ENCODE measurements around the gene LOXHD1.

The LOXHD1 gene

GRCh38 chr18:46588971-46589660 is 67.9 kb downstream of the LOXHD1 start:
- no peaks in the 10 kb centered on the region for H3K36me3 Mint-ChIP-seq (ENCODE audit: low read depth)
- no peaks in the 10 kb centered on the region for H3K4me1 Mint-ChIP-seq (ENCODE audit: low read depth)
- H3K4me3 Mint-ChIP-seq: no peak overlapping the region
- no peaks in the 10 kb centered on the region for H3K9me3 Mint-ChIP-seq
- H3K27ac Mint-ChIP-seq: no peak overlapping the region
- H3K27me3 Mint-ChIP-seq (ENCODE audit: low read depth): peaks cover 24% of the 10 kb centered on the region

GRCh38 chr18:46587600-46587999 is 69.4 kb downstream of the LOXHD1 start:
- Mint-ChIP-seq H3K27me3 (ENCODE audit: low read depth) (peaks cover 22% of the 10 kb centered on the region), H3K27ac (no peak overlapping the region), H3K9me3 (no peaks in the 10 kb centered on the region), H3K4me1 (ENCODE audit: low read depth) (no peaks in the 10 kb centered on the region), H3K4me3 (no peak overlapping the region), H3K36me3 (ENCODE audit: low read depth) (no peaks in the 10 kb centered on the region)

GRCh38 chr18:46583711-46584110 is 73.3 kb downstream of the LOXHD1 start:
- Mint-ChIP-seq H3K9me3 (peaks cover 20% of the 10 kb centered on the region), H3K27me3 (ENCODE audit: low read depth) (peaks cover 21% of the 10 kb centered on the region), H3K36me3 (ENCODE audit: low read depth) (no peaks in the 10 kb centered on the region), H3K4me1 (ENCODE audit: low read depth) (no peaks in the 10 kb centered on the region), H3K4me3 (no peak overlapping the region), H3K27ac (no peak overlapping the region)

GRCh38 chr18:46581648-46582047 is 75.4 kb downstream of the LOXHD1 start:
- Mint-ChIP-seq H3K4me1 (ENCODE audit: low read depth) (no peaks in the 10 kb centered on the region), H3K27me3 (ENCODE audit: low read depth) (peaks cover 21% of the 10 kb centered on the region)

GRCh38 chr18:46578987-46579386 is 78.0 kb downstream of the LOXHD1 start:
- H3K27me3 Mint-ChIP-seq (ENCODE audit: low read depth): peaks cover 18% of the 10 kb centered on the region
- no peak overlapping the region for H3K27ac Mint-ChIP-seq
- H3K36me3 Mint-ChIP-seq (ENCODE audit: low read depth): no peaks in the 10 kb centered on the region
- no peak overlapping the region for H3K4me3 Mint-ChIP-seq
- H3K4me1 Mint-ChIP-seq (ENCODE audit: low read depth): no peaks in the 10 kb centered on the region
- peaks cover 20% of the 10 kb centered on the region for H3K9me3 Mint-ChIP-seq

More at GRCh38 chr18:46581648-46582047, 75.4 kb downstream of the LOXHD1 start:
- H3K4me3 Mint-ChIP-seq: no peak overlapping the region
- H3K36me3 Mint-ChIP-seq (ENCODE audit: low read depth): no peaks in the 10 kb centered on the region
- H3K9me3 Mint-ChIP-seq: peaks cover 20% of the 10 kb centered on the region
- H3K27ac Mint-ChIP-seq: no peak overlapping the region

- Mint-ChIP-seq H3K27me3 (ENCODE audit: low read depth) (peaks cover 13% of the 10 kb centered on the region), H3K9me3 (peaks cover 20% of the 10 kb centered on the region), H3K27ac (no peak overlapping the region), H3K4me1 (ENCODE audit: low read depth) (no peaks in the 10 kb centered on the region), H3K36me3 (ENCODE audit: low read depth) (no peaks in the 10 kb centered on the region), H3K4me3 (no peak overlapping the region)
These were observed 79.5 kb downstream of the LOXHD1 start for GRCh38 chr18:46577546-46577945.

GRCh38 chr18:46575851-46576250 is 81.2 kb downstream of the LOXHD1 start:
- no peaks in the 10 kb centered on the region for H3K4me1 Mint-ChIP-seq (ENCODE audit: low read depth)
- no peaks in the 10 kb centered on the region for H3K36me3 Mint-ChIP-seq (ENCODE audit: low read depth)
- no peak overlapping the region for H3K4me3 Mint-ChIP-seq
- H3K27ac Mint-ChIP-seq: no peak overlapping the region
- peaks cover 7% of the 10 kb centered on the region for H3K9me3 Mint-ChIP-seq
- H3K27me3 Mint-ChIP-seq (ENCODE audit: low read depth): no peaks in the 10 kb centered on the region

GRCh38 chr18:46574743-46575115 is 82.3 kb downstream of the LOXHD1 start:
- Mint-ChIP-seq H3K36me3 (ENCODE audit: low read depth) (no peaks in the 10 kb centered on the region), H3K27me3 (ENCODE audit: low read depth) (no peaks in the 10 kb centered on the region), H3K4me1 (ENCODE audit: low read depth) (no peaks in the 10 kb centered on the region), H3K27ac (no peak overlapping the region), H3K4me3 (no peak overlapping the region), H3K9me3 (no peaks in the 10 kb centered on the region)

- Mint-ChIP-seq H3K27me3 (ENCODE audit: low read depth) (no peaks in the 10 kb centered on the region), H3K36me3 (ENCODE audit: low read depth) (no peaks in the 10 kb centered on the region), H3K9me3 (no peaks in the 10 kb centered on the region), H3K4me3 (no peak overlapping the region), H3K4me1 (ENCODE audit: low read depth) (no peaks in the 10 kb centered on the region), H3K27ac (no peak overlapping the region)
These were observed 82.8 kb downstream of the LOXHD1 start for GRCh38 chr18:46574000-46574742.

- Mint-ChIP-seq H3K4me3 (no peak overlapping the region), H3K36me3 (ENCODE audit: low read depth) (no peaks in the 10 kb centered on the region), H3K4me1 (ENCODE audit: low read depth) (no peaks in the 10 kb centered on the region), H3K27ac (no peak overlapping the region), H3K9me3 (no peaks in the 10 kb centered on the region), H3K27me3 (ENCODE audit: low read depth) (peaks cover 3% of the 10 kb centered on the region)
These were observed 83.9 kb downstream of the LOXHD1 start for GRCh38 chr18:46573156-46573555.

- Mint-ChIP-seq H3K4me3 (no peak overlapping the region), H3K36me3 (ENCODE audit: low read depth) (no peaks in the 10 kb centered on the region), H3K27ac (no peak overlapping the region), H3K9me3 (no peaks in the 10 kb centered on the region), H3K4me1 (ENCODE audit: low read depth) (no peaks in the 10 kb centered on the region), H3K27me3 (ENCODE audit: low read depth) (peaks cover 4% of the 10 kb centered on the region)
These were observed 85.3 kb downstream of the LOXHD1 start for GRCh38 chr18:46571756-46572155.

- Mint-ChIP-seq H3K4me1 (ENCODE audit: low read depth) (no peaks in the 10 kb centered on the region), H3K9me3 (no peaks in the 10 kb centered on the region), H3K27me3 (ENCODE audit: low read depth) (peaks cover 7% of the 10 kb centered on the region), H3K36me3 (ENCODE audit: low read depth) (no peaks in the 10 kb centered on the region), H3K4me3 (no peak overlapping the region), H3K27ac (no peak overlapping the region)
These were observed 86.4 kb downstream of the LOXHD1 start for GRCh38 chr18:46570666-46571065.

- H3K9me3 Mint-ChIP-seq: no peaks in the 10 kb centered on the region
- H3K27ac Mint-ChIP-seq: no peak overlapping the region
- H3K4me1 Mint-ChIP-seq (ENCODE audit: low read depth): no peaks in the 10 kb centered on the region
- H3K4me3 Mint-ChIP-seq: no peak overlapping the region
- H3K27me3 Mint-ChIP-seq (ENCODE audit: low read depth): peaks cover 7% of the 10 kb centered on the region
- H3K36me3 Mint-ChIP-seq (ENCODE audit: low read depth): no peaks in the 10 kb centered on the region
These were observed 86.9 kb downstream of the LOXHD1 start for GRCh38 chr18:46570134-46570533.

GRCh38 chr18:46569211-46569610 is 87.8 kb downstream of the LOXHD1 start:
- Mint-ChIP-seq H3K9me3 (no peaks in the 10 kb centered on the region), H3K36me3 (ENCODE audit: low read depth) (no peaks in the 10 kb centered on the region), H3K4me3 (no peak overlapping the region), H3K4me1 (ENCODE audit: low read depth) (no peaks in the 10 kb centered on the region), H3K27ac (no peak overlapping the region), H3K27me3 (ENCODE audit: low read depth) (peaks cover 7% of the 10 kb centered on the region)

- H3K27ac Mint-ChIP-seq: no peak overlapping the region
- no peaks in the 10 kb centered on the region for H3K9me3 Mint-ChIP-seq
- H3K36me3 Mint-ChIP-seq (ENCODE audit: low read depth): no peaks in the 10 kb centered on the region
- peaks cover 7% of the 10 kb centered on the region for H3K27me3 Mint-ChIP-seq (ENCODE audit: low read depth)
- H3K4me1 Mint-ChIP-seq (ENCODE audit: low read depth): no peaks in the 10 kb centered on the region
- H3K4me3 Mint-ChIP-seq: no peak overlapping the region
These were observed 89.8 kb downstream of the LOXHD1 start for GRCh38 chr18:46567196-46567595.

Measured in T-helper 1 cell treated with Interleukin-12 subunit alpha and Interleukin-12 subunit beta and Interleukin-4 antibody, amounts not matched to agents 30 μg/mL and 1 μg/mL, for 36 hours (primary cell).